Heart left ventricle (tissue), 13 donors: ENCODE data around the gene FGD4.

Experiments used
- CTCF ChIP-seq, 12 donors: fragments of 200-600 bp; sonication (generic) in 4 of 12; IDR thresholded peaks; one replicate each; pipeline versions ENCODE4 v1.5.0 to v1.8.0; 2018 to 2022; ENCODE audit warnings: antibody characterized with exemption in 12 of 12, mild to moderate bottlenecking in 5 of 12
- POLR2A ChIP-seq, 2 donors: fragments of 450-650 bp; IDR thresholded peaks; one replicate each; pipeline ENCODE4 v1.6.1; 2017; ENCODE audit warnings: antibody characterized with exemption in 2 of 2, mild to moderate bottlenecking in 2 of 2, moderate library complexity in 2 of 2
- donor health status: ischemic (EF 13 %, LVEDD 7.1; RV severe dilation, severe dysfunction).
- donor health status: DM: no; HTN: yes; CAD: no.
- donor health status: DM: no; HTN: no; CAD: no.
- donor health status: ischemic (EF 25% LVEDD 6.9; RV normal size, moderate dysfunction).
- donor health status: ischemic (EF 25% LVEDD 5.7; RV mildly dilated, moderate dysfunction).
- donor health status: ischemic (EF 35%, LVEDD 5.7; RV mildly dilated, moderate dysfunction).
- donor health status: nonischemic (EF 11% LVEDD 7.7; RV severe dilation, severe dysfunction).
- donor health status: DM: yes; HTN: yes; CAD: no.
- donor health status: PGD.
- donor health status: ischemic (EF 29% LVEDD 5.4; RV normal size, mild dysfunction).
- donor health status: nonischemic (EF 23%, LVEDD 6.1; RV moderate dilation, normal function).

GRCh38 chr12:32445356-32445755 lies 46.0 kb downstream of the FGD4 start:
- TF ChIP-seq POLR2A (IDR thresholded peaks at IDR 0.05) (no peak), CTCF (IDR thresholded peaks at IDR 0.05) (no peak)
